B cell (primary cell): ENCODE measurements around the gene EOGT. TPM values are rescaled to one million over a fixed set of nuclear protein-coding genes. Genes with fewer than 3 reads are reported as not detected.

Experiments
- ATAC-seq: fragments of 200-7000 bp; cut with Tn5 transposase; one replicate; pipeline ENCODE4 v1.10.0; 2021; ENCODE audit warnings: low read depth, mild to moderate bottlenecking, moderate number of reproducible peaks, moderate library complexity
- CTCF ChIA-PET: fragments of 350-600 bp; sonication (Branson Sonifier 250); formaldehyde crosslinking; loops from one replicate; lab custom pipeline; 2021; ENCODE audit warnings: antibody characterized with exemption, inconsistent platforms; lab: Charles Lee
- POLR2A ChIA-PET: fragments of 350-600 bp; sonication (Branson Sonifier 250); formaldehyde crosslinking; loops from one replicate; lab custom pipeline; 2021; ENCODE audit warnings: antibody characterized with exemption; lab: Charles Lee
- DNase-seq: peaks from one replicate; pipeline ENCODE4 v3.0.0; 2013
- H2AFZ ChIP-seq: 2 replicates; pipeline ENCODE4 v1.6.1; 2012; ENCODE audit warnings: mild to moderate bottlenecking, low read depth, low read length; ENCODE audit not compliant: insufficient read depth, poor library complexity, severe bottlenecking
- H3K27ac ChIP-seq, 2 donors: 1 replicate in 1 of 2; 2 replicates in 1 of 2; pipeline ENCODE4 v1.5.1; 2012 to 2013; ENCODE audit warnings: low read length in 2 of 2, mild to moderate bottlenecking in 2 of 2, moderate library complexity in 1 of 2
- H3K27me3 ChIP-seq, 4 experiments: fragments of 200-600 bp in 1 of 4; sonication (generic) in 1 of 4; replicated peaks in 1 of 4; 1 replicate in 2 of 4; 2 replicates in 2 of 4; pipeline versions ENCODE4 v1.6.1 to v1.7.0; 2013 to 2016; ENCODE audit warnings: low read length in 3 of 4, mild to moderate bottlenecking in 2 of 4, mixed read lengths in 1 of 4, moderate library complexity in 1 of 4; ENCODE audit not compliant: insufficient read depth in 4 of 4, control insufficient read depth in 3 of 4; ENCODE audit errors: control extremely low read depth in 1 of 4
- H3K36me3 ChIP-seq, 2 experiments: replicated peaks in 1 of 2; 1 replicate in 1 of 2; 2 replicates in 1 of 2; pipeline versions ENCODE4 v1.6.1 to v1.7.1; 2013; ENCODE audit warnings: low read length in 1 of 2; ENCODE audit not compliant: insufficient read depth in 2 of 2, control insufficient read depth in 1 of 2; ENCODE audit errors: control extremely low read depth in 1 of 2, extremely low read depth in 1 of 2
- H3K4me1 ChIP-seq, 2 donors: fragments of 200-600 bp in 1 of 2; sonication (generic) in 1 of 2; 1 replicate in 1 of 2; 2 replicates in 1 of 2; pipeline versions ENCODE4 v1.5.1 to v1.6.1; 2013 to 2017; ENCODE audit warnings: low read length in 2 of 2; ENCODE audit not compliant: control insufficient read depth in 2 of 2, insufficient read depth in 2 of 2
- H3K4me2 ChIP-seq: replicated peaks from 2 replicates; pipeline ENCODE3; 2012; ENCODE audit warnings: mild to moderate bottlenecking, low read depth, low read length; ENCODE audit not compliant: poor library complexity, severe bottlenecking
- H3K4me3 ChIP-seq, 5 experiments: fragments of 200-600 bp in 1 of 5; sonication (generic) in 1 of 5; 1 replicate in 3 of 5; 2 replicates in 2 of 5; pipeline versions ENCODE4 v1.5.1 to v1.7.0; 2011 to 2016; ENCODE audit warnings: low read length in 4 of 5, mild to moderate bottlenecking in 4 of 5, low read depth in 2 of 5, control low read depth in 1 of 5, moderate library complexity in 1 of 5; ENCODE audit not compliant: insufficient read depth in 1 of 5; ENCODE audit errors: control extremely low read depth in 1 of 5, extremely low read depth in 1 of 5
- H3K79me2 ChIP-seq: fragments of 200-600 bp; sonication (generic); one replicate; pipeline ENCODE4 v1.6.0; 2016; ENCODE audit warnings: low read length; ENCODE audit not compliant: control insufficient read depth, insufficient read depth
- H3K9ac ChIP-seq: fragments of 200-600 bp; sonication (generic); 2 replicates; pipeline ENCODE4 v1.6.1; 2017; ENCODE audit warnings: mild to moderate bottlenecking, low read length, moderate library complexity
- H3K9me3 ChIP-seq, 3 donors: one replicate each; pipeline versions ENCODE4 v1.6.1 to v1.7.1; 2013; ENCODE audit warnings: low read length in 2 of 3; ENCODE audit not compliant: control insufficient read depth in 2 of 3, insufficient read depth in 1 of 3; ENCODE audit errors: control extremely low read depth in 1 of 3
- H4K20me1 ChIP-seq: 2 replicates; pipeline ENCODE4 v1.6.0; 2012; ENCODE audit warnings: mild to moderate bottlenecking, low read length; ENCODE audit not compliant: insufficient read depth, control insufficient read depth, poor library complexity, severe bottlenecking
- H3K27ac Mint-ChIP-seq: one replicate; pipeline ENCODE4 v1.8.0; 2021; ENCODE audit warnings: mixed read lengths
- H3K27me3 Mint-ChIP-seq: one replicate; pipeline ENCODE4 v1.8.0; 2021; ENCODE audit warnings: mixed read lengths
- H3K4me1 Mint-ChIP-seq: one replicate; pipeline ENCODE4 v1.8.0; 2021; ENCODE audit warnings: mixed read lengths
- H3K4me3 Mint-ChIP-seq: one replicate; pipeline ENCODE4 v1.8.0; 2021; ENCODE audit warnings: mixed read lengths
- H3K9me3 Mint-ChIP-seq: one replicate; pipeline ENCODE4 v1.8.0; 2022; ENCODE audit warnings: mixed read lengths; ENCODE audit not compliant: insufficient read depth
- CTCF ChIP-seq: fragments of 200-600 bp; IDR thresholded peaks from one replicate; pipeline ENCODE4 v1.8.0; 2022; ENCODE audit warnings: antibody characterized with exemption, mild to moderate bottlenecking
- EZH2 ChIP-seq: IDR thresholded peaks from 2 replicates; pipeline ENCODE4 v1.6.1; 2012; ENCODE audit warnings: borderline replicate concordance, low read depth, mild to moderate bottlenecking, moderate library complexity, low read length; ENCODE audit not compliant: insufficient read depth, poor library complexity, severe bottlenecking
- WGBS: methylation state at CpG from one replicate; pipeline ENCODE4 v1.1.5; 2013; ENCODE audit warnings: missing lambda C conversion rate; ENCODE audit not compliant: insufficient coverage; 5-methylcytosine and 5-hydroxymethylcytosine counted together
- intact Hi-C: fragments of 100-400 bp; cut with micrococcal nuclease; formaldehyde crosslinking; loops from one replicate; pipeline ENCODE4 v1.10.0; 2022
- polyA plus RNA-seq: library from polyadenylated mRNA; depleted of rRNA; stranded (reverse); fragments of >200 nt; gene quantifications from 2 replicates; pipeline ENCODE4 v1.2.3, GENCODE V29; 2012
- total RNA-seq, 2 donors: library from RNA; stranded (reverse); fragments of 120-200 nt in 1 of 2; gene quantifications; 1 replicate in 1 of 2; 2 replicates in 1 of 2; pipeline versions ENCODE4 v1.2.3 to v1.2.4, GENCODE V29; 2013 to 2022

EOGT gene
- total and polyA plus RNA-seq, 2 donors (not counting 1 experiment from before 2014, with no cell fraction given) = 1.7 to 15.5 TPM

GRCh38 chr3:69012800-69013252, 658 bp downstream of the EOGT start:
- peak overlapping the region; percentile 93 for H2AFZ ChIP-seq
- H3K27ac ChIP-seq = no peak overlapping the region
- no peaks in the 10 kb centered on the region for H3K27me3 Mint-ChIP-seq
- no peaks in the 10 kb centered on the region for H4K20me1 ChIP-seq
- WGBS = 6% methylated on average over 36 of the region's 36 CpGs
- no peaks in the 10 kb centered on the region for H3K79me2 ChIP-seq
- peak overlapping the region; percentile 94 for H3K4me2 ChIP-seq
- H3K9me3 Mint-ChIP-seq = no peaks in the 10 kb centered on the region
- H3K4me1 ChIP-seq = peaks cover 6 to 11% of the 10 kb centered on the region in 2 donors
- no peak for TF ChIP-seq EZH2
- no peak for TF ChIP-seq CTCF
- peaks cover 0 to 9% of the 10 kb centered on the region in 2 experiments for H3K36me3 ChIP-seq
- peak overlapping the region; percentile 74 for H3K9ac ChIP-seq
- H3K4me1 Mint-ChIP-seq = peaks cover 10% of the 10 kb centered on the region
- peak overlapping the region; percentile 15 to 79 (median 72) for H3K4me3 ChIP-seq
- ATAC-seq (no peak), DNase-seq (no peak)
- H3K4me3 Mint-ChIP-seq = peak overlapping the region; percentile 92
- H3K27ac Mint-ChIP-seq = peak overlapping the region; percentile 67
- intact Hi-C loops = loop anchor here (1.0 to 2.0 kb wide), 4 partner anchors 40 to 293 kb away; partner anchors contain the start of genes ARL6IP5, TMF1 and UBA3
- no peaks in the 10 kb centered on the region for H3K27me3 ChIP-seq
- CTCF ChIA-PET = interaction anchor here (0.8 to 2.2 kb wide), 8 partner anchors 11 to 108 kb away, joined by 3 to 6 read pairs (median 4); partner anchors contain the start of gene ARL6IP5
- no peaks in the 10 kb centered on the region for H3K9me3 ChIP-seq
- POLR2A ChIA-PET = no interaction called here

- peak overlapping the region in 1 of 5 experiments; percentile 70 for H3K4me3 ChIP-seq
- H3K27me3 ChIP-seq = no peaks in the 10 kb centered on the region
- H3K4me1 ChIP-seq = peaks cover 6 to 11% of the 10 kb centered on the region in 2 donors
- WGBS = 95% methylated on average over 16 of the region's 22 CpGs
- DNase-seq (no peak), ATAC-seq (no peak)
- CTCF ChIA-PET = interaction anchor here (0.8 to 2.2 kb wide), 6 partner anchors 11 to 109 kb away, joined by 3 to 6 read pairs (median 4); no protein-coding TSS in a partner anchor
- Mint-ChIP-seq H3K27ac (peak overlapping the region; percentile 67), H3K4me3 (peak overlapping the region; percentile 92), H3K4me1 (peaks cover 10% of the 10 kb centered on the region), H3K9me3 (no peaks in the 10 kb centered on the region), H3K27me3 (no peaks in the 10 kb centered on the region)
- no peaks in the 10 kb centered on the region for H4K20me1 ChIP-seq
- POLR2A ChIA-PET = no interaction called here
- H3K79me2 ChIP-seq = no peaks in the 10 kb centered on the region
- TF ChIP-seq EZH2 (no peak), CTCF (no peak)
- no peaks in the 10 kb centered on the region for H3K9me3 ChIP-seq
- intact Hi-C loops = loop anchor here (2.0 kb wide), 2 partner anchors 41 to 73 kb away; partner anchors contain the start of genes ARL6IP5 and TMF1
- H3K9ac ChIP-seq = peak overlapping the region; percentile 74
- peak overlapping the region; percentile 94 for H3K4me2 ChIP-seq
- H2AFZ ChIP-seq = peak overlapping the region; percentile 93
- H3K27ac ChIP-seq = no peak overlapping the region
- H3K36me3 ChIP-seq = peaks cover 0 to 7% of the 10 kb centered on the region in 2 experiments
Measured at GRCh38 chr3:69012100-69012799, 1.2 kb downstream of the EOGT start.
